Erythroblast (primary cell): Measurements from ENCODE around the gene CCDC32.

Source experiments
- GATA1 ChIP-seq: IDR thresholded peaks from 2 replicates; pipeline ENCODE4 v1.6.1; 2011; ENCODE audit warnings: low read depth, mild to moderate bottlenecking, control low read depth, low read length, moderate library complexity
- POLR2A ChIP-seq: IDR thresholded peaks from 2 replicates; pipeline ENCODE4 v1.6.1; 2011; ENCODE audit warnings: mild to moderate bottlenecking, low read length

DNA sequence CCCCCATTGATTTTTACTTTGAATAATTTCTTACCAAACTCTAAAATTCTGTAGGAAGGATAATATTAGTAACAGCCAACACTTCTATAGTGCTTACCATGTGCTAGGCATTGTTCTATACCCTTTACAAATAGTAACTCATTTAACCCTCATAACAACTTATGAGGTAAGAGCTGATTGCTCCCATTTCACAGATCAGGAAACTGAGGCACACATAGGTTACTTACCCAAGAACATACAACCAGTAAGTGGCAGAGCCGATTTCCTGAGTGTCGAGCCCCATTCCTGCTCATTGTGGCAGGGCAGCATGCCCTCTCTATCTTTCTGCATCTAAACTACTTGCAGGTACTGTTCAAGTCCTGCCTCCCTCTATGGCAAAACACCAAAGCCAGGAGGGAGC lies 9.0 kb downstream of the CCDC32 start:
- TF ChIP-seq POLR2A (no peak), GATA1 (no peak)
